GM18861 (cell line): ENCODE results near the gene OR8B3.
"Not testable (repeated sequence)": the region's sequence is repeated elsewhere in the genome, so short reads cannot be mapped to it uniquely, and the experiment has no call there.

Experiments
- ATAC-seq: cut with Tn5 transposase; IDR thresholded peaks from one replicate; pipeline ENCODE4 v1.9.1; 2021; ENCODE audit not compliant: unreplicated experiment

OR8B3 gene, protein sequence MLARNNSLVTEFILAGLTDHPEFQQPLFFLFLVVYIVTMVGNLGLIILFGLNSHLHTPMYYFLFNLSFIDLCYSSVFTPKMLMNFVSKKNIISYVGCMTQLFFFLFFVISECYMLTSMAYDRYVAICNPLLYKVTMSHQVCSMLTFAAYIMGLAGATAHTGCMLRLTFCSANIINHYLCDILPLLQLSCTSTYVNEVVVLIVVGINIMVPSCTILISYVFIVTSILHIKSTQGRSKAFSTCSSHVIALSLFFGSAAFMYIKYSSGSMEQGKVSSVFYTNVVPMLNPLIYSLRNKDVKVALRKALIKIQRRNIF

DNA sequence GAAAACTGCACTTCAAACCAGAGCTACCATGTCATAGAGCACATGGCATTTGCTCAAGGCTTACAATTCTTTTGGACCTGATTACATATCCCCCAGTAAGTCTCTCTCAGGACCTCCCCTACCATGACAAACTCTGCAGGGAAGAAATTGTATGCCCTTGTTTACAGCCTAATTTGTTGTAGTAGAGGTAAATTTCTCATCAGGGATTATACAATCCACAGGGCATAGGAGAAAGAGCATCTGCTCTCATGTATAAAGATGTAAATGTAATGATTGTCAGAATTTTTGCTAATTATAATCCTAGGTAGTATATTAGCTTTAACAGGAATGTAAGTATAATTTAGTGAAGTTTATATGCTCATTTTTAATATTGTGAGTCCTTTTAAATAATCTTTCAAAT is at the start of gene OR8B3:
Gene OR8B3 (minus strand): TSS at position 101 of the 400 bp plus-strand sequence. CDS start 1,673 bp downstream, outside the sequence.
- ATAC-seq: no peak

DNA sequence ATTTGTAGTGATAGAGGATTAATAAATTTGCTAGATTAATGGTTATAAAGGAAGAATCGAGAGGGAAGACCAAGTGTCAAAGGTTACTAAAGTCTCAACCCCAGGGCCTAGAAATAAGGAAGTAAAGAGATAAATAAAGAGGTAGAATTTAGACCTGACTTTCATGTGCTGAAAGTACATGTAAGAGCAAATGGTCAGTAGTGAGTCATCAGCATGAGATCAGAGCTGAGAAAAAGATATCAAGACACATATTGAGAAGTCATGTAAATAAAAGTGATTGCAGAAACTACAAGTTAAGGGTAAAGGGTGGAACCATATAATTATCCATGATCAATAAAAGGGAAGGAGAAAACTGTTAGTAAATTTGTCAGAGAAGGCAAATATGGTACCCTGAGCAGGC is 48.1 kb upstream of the OR8B3 start:
- no peak for ATAC-seq

DNA sequence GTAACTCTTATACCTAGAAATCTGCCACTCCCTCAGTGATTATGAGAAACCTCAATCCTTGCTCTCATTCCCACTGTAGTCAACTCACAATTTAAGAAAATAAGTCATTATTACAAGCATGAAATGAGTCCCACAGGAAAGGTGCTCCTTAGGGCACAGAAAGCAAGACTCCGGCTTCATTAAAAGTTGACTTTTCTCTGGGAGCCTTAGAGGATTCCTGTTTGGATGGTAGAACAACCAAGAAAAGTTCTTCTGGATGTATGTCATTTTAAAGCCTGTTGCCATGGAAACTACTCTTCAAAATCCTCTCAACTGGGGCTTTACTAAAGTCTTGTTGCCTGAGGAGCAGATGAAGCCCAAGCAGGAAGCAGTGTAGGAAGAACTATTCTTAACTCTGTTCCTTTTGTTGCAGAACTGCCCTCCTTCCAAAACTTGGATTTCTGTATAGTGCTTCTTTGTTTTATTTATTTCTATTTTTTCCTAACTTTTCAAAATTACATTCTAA is 46.9 kb upstream of the OR8B3 start, which contains the start of gene OR8B8:
Gene OR8B8 (minus strand): TSS at position 51 of the 505 bp plus-strand sequence. CDS start 4,611 bp downstream, outside the sequence.
- no peak for ATAC-seq

DNA sequence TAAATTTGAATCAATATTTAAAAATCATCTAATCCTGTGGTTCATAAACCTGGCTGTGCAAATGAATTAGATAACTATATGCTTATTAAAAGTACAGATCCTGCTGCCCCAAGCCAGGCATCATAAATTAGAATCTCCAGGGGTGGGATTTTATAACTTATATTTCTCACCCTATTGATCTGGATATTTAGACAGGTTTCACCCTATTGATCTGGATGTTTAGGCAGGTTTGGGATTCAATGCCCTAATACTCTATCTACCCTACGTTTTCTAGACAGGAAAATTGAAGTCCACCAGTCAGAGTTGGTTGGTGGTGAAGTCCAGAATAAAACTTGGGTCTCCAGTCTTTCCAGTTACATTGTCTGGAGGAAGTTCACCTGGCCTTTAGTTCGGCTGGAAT is 44.0 kb upstream of the OR8B3 start:
- no peak for ATAC-seq

DNA sequence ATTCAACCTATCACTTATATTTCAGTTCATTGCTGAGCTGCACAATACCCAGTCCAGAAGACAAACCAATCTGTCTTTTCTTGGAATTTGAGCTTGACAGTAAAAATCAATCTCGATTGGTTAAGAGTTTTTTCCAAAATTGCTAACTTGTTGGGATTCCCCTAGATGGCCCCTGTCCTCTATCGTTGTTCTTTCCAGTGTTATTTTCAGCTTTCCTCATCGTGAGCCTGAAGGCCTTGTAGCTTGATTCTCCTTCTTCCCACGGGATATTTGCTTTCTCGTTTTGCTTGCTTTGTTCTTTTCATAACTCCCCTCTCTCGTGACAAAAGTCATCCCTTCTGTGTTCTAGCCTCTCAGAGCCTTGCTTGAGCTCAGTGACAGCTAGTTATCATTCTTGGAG is 43.6 kb upstream of the OR8B3 start:
- ATAC-seq: no peak

DNA sequence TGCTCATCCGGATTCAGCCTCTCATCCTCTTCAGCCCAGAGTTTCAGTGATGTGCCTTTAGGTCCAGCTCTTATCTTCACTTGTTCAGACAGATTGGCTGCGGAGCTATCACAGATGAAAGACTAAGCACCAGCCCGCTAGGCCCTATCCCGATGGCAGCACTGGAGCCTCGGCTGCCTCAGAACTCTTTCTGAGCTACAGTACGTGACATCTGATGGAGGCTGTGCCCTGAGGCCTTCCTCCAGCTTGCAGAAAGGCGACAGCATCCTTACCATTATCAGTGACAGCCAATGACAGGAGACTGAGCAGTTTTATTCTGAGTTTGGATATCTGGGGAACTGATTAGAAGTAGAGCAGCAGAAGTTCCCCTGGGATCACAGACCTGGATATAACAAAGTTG is 42.7 kb upstream of the OR8B3 start:
- no peak for ATAC-seq

DNA sequence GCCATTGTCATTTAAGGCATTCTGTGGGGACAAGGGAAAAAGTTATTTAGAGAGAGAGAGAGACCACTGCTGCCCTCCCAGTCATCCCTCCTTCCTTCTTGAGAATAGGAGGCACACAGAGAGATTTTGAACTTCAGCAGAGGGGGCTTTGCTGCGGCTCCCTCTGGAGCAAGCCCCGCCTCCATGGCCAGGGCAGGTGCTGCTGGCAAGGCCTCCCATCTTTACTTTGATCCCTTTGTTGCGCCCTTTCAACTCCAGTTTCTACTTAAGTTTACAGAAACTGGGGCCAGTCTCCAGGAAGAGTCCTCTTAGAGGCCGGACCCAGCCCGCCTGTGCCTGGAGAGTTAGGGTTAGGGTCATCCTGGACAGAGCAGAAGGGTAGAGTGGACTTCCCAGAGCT is 42.3 kb upstream of the OR8B3 start:
- no peak for ATAC-seq

DNA sequence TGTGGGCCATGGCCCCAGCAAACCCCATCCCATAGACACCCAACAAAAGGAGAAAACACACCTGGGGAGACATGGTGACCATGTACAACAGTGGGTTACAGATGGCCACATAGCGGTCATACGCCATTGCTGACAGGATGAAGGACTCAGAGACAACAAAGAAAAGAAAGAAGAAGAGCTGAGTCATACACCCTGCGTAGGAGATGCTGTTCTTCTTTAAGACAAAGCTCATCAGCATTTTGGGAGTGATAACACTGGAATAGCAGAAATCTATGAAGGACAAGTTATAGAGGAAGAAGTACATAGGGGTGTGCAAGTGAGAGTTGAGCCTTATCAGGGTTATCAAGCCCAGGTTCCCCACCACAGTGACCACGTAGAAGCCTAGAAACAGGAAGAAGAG is 41.8 kb upstream of the OR8B3 start:
- no peak for ATAC-seq

DNA sequence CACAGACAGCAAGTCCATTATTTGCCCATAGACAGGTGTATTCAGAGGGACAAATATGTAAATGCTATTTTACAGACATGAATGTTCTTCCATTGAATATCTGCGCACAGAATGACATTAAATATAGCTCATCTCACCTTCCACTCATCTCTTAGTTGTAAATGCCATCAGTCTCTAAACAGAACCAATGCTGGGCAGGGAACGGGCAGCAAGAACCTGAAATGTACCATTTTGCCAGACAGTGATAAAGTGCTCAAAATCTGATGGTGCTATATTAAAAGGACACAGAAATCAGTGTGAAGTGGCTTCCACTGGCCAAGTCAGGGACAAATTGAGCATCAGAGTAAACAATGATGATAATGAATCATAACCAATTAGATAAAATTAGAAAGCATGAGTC is 35.9 kb upstream of the OR8B3 start:
- ATAC-seq: no peak

DNA sequence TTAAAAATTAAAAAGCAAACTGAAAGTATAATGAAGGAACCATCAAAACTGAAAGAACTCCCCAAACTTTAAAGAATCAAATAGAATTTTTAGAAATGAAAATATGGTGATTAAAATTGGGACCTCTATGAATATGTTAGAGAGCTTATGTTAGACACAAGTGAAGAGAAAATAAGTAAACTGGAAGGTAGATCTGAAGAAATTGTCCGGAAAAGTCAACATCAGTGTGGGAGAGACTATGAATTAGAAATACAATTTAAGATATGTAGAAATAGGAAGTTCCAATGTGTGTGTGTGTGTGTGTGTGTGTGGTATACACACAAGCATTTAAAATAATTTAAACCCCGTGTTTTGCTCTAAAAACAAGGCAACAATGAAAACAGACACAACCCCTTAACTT is 30.8 kb upstream of the OR8B3 start:
- no peak for ATAC-seq

DNA sequence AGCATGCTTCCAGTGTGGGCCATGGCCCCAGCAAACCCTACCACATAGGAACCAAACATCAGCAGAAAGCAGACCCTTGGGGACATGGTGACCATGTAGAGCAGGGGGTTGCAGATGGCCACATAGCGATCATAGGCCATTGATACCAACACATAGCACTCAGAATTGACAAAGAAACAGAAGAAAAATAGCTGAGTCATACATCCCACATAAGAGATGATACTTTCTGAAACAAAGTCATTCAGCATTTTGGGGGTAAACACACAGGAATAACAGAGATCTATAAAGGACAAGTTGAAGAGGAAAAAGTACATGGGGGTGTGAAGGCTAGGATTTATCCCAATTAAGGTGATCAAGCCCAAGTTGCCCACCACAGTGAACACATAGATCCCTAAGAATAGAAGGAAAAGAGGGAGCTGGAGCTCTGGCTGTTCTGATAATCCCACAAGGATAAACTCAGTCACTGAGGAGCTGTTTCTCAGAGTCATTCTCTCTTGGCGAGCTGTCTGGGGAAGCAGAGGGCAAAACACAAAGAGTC is 25.6 kb upstream of the OR8B3 start, which contains the start of gene OR8B4:
Gene OR8B4 (minus strand): TSS at position 488 of the 538 bp plus-strand sequence. CDS start 0 bp downstream, at position 488.
- ATAC-seq: no peak

DNA sequence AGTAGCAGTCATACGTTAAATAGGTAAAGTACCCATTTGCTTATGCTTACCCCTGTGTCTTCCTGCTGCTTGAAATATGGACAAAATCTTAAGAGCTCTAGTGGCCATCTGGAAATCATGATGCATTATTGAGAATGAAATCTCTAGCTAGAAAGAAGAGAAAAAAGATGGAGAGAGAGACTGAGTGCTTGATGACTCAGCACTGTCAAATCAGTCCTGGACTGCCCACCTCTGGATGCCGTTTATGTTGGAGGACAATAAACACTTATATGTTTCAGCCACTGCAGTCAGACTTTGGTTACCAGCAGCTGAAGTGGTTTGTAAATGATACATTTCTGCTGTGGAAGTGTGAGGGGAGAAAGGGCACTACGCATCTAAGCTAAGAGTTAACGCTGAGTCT is 22.2 kb upstream of the OR8B3 start:
- no peak for ATAC-seq

DNA sequence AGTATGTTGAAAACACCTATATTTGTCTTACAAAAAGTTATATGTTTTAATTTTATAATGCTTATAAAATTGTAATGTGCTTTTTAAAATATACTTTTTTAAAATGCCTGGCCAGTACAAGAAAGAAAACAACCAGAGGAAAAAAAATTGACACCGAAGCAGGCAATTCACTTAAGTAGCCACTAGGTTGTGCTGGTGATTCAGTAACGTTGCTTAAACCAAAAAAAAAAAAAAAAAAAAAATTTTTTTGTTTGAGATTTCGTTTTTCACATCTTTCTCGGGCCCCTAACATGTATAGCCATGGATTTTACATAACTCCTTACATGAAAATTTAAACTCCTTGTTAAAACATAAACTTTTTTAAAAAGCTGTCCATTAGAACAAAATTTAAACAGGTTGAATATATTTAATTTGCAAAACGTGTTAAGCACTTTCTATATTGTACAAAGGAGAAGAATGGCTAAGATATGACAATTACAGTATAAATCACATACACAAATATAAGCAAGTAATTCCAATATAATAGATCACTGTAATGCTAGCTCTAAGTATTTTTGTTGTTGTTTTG is 16.6 kb upstream of the OR8B3 start:
- no peak for ATAC-seq

DNA sequence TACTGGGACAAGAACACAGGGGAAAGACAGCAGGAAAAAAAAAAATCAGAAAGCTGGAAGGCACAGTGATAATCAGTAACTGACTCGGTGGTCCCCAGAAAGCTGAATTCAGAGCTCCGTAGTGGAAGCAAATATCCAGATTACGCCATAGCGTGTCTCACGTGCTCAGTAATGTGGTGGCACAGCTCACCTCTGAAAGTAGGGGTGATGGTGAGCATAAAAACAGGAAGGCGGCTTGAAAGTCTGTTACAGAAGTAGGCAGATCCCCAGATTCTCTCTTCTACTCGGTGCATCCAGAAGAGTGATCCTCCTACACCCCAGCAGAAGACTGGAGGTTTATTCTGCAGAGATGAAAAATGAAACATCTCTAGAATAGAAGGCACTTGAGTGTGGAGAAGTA is 11.1 kb upstream of the OR8B3 start:
- no peak for ATAC-seq

DNA sequence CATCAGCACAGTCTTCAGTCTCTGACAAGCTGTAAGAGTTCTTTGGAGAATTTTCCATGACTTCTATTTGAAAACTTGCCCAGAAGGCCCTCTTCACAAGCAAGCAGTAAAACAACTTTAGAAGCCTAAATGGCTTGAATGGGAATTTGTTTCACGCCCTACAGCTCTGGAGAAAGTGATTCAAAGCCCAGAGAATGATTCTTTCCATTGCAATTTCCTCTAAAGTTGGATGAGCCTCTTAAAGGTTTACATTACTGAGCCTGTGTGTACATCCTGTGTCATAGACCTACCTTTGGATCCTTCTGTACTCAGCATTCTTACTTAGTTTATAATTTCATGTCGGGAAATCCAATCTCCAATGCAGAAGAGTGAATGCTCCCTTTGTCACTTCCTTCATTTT is 6.8 kb upstream of the OR8B3 start:
- no peak for ATAC-seq

DNA sequence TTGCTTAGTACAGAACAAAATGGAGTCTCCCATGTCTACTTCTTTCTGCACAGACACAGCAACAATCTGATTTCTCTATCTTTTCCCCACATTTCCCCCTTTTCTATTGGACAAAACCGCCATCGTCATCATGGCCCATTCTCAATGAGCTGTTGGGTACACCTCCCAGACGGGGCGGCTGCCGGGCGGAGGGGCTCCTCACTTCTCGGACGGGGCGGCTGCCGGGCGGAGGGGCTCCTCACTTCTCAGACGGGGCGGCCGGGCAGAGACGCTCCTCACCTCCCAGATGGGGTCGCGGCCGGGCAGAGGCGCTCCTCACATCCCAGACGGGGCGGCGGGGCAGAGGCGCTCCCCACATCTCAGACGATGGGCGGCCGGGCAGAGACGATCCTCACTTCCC is 4.4 kb upstream of the OR8B3 start:
- ATAC-seq: not testable (repeated sequence)

DNA sequence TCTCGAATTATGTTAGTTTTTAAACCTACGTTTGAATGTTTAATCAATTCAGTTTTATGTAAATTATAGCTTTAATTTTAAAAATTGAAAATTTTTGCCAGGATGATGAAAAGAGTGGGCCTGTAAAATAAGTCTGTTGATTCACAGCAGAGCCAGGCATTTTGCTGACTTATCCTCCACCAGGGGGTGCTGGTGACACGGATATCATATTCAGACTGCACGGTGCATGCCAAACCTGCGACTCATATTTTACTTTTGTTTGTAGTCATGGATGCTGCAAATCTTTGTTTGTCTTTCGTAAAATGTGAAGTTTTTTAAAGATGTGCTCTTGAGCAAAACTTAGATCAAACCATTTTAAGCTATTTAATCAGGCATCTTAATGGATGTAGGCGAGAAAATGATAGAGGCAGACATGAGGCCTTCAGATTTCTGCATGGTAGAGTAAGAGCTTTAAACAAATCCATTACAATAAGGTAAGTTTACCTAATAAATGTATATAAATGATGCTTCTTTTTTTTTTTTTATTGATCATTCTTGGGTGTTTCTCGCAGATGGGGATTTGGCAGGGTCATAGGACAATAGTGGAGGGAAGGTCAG is 3.6 kb upstream of the OR8B3 start:
- ATAC-seq: peak; percentile 91

DNA sequence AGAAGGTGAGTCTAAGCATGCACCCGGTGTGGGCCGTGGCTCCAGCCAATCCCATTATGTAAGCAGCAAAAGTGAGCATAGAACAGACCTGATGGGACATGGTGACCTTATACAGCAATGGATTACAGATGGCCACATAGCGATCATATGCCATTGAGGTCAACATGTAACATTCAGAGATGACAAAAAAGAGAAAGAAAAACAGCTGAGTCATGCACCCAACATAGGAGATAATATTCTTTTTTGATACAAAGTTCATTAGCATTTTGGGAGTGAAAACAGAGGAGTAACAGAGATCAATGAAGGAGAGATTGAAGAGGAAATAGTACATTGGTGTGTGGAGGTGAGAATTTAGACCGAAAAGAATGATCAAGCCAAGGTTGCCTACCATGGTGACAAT is 2.0 kb downstream of the OR8B3 start:
- not testable (repeated sequence) for ATAC-seq

DNA sequence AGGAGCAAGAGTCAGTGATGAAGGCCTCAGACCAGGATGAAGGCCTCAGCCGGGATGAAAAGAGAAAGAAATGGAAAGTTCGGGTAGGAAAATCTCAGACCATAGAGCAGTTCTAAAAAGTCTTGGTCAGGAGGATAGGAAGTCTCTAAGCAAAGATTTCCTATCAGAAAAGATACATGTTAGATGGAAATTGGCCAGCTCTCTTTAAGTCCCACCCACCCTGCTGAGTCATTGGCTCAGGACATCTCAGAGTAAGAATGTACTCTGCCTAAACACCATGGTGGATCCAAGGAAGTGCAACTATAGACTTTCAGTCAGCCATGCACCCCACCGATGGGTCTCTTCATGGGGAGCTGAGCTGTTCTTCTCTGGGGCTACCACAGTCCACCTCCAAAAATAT is 4.4 kb downstream of the OR8B3 start:
- no peak for ATAC-seq

DNA sequence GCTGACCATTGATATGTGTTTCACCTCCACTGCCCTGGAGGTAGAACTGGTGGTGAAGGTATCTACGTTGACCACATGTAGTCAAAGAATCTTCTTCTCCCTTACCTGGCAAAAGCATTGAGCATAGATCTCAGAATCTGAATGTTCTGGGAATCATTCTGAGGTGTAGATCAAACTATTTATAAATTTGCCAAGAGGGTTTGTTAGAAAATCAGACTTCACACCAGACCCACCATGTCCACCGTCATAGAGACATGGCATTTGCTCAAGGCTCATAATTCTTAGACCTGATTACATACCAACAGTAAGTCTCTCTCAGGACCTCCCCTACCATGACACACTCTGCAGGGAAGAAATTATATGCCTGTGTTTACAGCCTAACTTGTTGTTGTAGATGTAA is 14.4 kb downstream of the OR8B3 start, which contains the start of gene OR8B2:
Gene OR8B2 (minus strand): TSS at position 101 of the 400 bp plus-strand sequence. CDS start 1,156 bp downstream, outside the sequence.
- ATAC-seq: no peak

DNA sequence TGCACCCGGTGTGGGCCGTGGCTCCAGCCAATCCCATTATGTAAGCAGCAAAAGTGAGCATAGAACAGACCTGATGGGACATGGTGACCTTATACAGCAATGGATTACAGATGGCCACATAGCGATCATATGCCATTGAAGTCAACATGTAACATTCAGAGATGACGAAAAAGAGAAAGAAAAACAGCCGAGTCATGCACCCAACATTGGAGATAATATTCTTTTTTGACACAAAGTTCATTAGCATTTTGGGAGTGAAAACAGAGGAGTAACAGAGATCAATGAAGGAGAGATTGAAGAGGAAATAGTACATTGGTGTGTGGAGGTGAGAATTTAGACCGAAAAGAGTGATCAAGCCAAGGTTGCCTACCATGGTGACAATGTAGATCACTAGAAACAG is 16.0 kb downstream of the OR8B3 start:
- ATAC-seq: not testable (repeated sequence)

DNA sequence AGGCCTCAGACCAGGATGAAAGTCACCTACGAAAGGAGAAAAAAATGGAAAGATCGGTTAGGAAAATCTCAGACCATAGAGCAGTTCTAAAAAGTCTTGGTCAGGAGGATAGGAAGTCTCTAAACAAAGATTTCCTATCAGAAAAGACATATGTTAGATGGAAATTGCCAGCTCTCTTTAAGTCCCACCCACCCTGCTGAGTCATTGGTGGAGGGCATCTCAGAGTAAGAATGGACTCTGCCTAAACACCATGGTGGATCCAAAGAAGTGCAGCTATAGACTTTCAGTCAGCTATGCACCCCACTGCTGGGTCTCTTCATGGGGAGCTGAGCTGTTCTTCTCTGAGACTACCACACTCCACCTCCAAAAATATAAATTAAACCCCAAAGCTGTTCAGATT is 18.2 kb downstream of the OR8B3 start:
- no peak for ATAC-seq
